Testis (tissue), 2 donors: ENCODE measurements around the gene RNF44.

Experiments used
- POLR2A ChIP-seq: fragments of 450-650 bp; IDR thresholded peaks from one replicate; pipeline ENCODE4 v1.6.1; 2017; ENCODE audit warnings: antibody characterized with exemption, mild to moderate bottlenecking, moderate library complexity
- TF ChIP-seq, protein P1 (sequence below), 3 experiments: fragments of 450-650 bp in 2 of 3; fragments of 200-600 bp in 1 of 3; sonication (generic) in 1 of 3; IDR thresholded peaks; one replicate each; pipeline ENCODE4 v1.5.1; 2016 to 2019; ENCODE audit warnings: antibody characterized with exemption in 3 of 3, mild to moderate bottlenecking in 2 of 3, moderate library complexity in 1 of 3

DNA sequence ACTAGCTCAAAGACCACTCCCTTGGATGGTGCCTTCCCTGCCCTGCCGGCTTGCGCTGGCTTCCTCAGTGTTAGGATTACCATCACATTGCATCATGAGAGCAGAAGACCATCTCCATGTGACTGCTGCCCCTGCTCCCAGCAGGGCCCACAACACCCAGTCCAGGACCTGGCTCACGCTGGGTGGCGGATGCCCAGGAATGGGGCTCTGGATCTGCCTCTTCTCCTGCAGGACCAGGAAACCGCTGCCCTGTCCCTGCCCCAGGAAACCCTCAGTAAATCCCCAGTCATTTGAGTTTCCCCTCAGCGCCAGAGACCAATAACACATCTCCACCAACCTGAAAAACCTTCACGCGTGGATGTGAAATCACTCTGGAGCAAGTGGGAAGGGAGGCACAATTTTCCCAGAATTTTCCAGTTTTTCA lies 3.3 kb upstream of the RNF44 start:
- TF ChIP-seq, protein P1, sequence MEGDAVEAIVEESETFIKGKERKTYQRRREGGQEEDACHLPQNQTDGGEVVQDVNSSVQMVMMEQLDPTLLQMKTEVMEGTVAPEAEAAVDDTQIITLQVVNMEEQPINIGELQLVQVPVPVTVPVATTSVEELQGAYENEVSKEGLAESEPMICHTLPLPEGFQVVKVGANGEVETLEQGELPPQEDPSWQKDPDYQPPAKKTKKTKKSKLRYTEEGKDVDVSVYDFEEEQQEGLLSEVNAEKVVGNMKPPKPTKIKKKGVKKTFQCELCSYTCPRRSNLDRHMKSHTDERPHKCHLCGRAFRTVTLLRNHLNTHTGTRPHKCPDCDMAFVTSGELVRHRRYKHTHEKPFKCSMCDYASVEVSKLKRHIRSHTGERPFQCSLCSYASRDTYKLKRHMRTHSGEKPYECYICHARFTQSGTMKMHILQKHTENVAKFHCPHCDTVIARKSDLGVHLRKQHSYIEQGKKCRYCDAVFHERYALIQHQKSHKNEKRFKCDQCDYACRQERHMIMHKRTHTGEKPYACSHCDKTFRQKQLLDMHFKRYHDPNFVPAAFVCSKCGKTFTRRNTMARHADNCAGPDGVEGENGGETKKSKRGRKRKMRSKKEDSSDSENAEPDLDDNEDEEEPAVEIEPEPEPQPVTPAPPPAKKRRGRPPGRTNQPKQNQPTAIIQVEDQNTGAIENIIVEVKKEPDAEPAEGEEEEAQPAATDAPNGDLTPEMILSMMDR (IDR thresholded peaks at IDR 0.05), result no peak
- TF ChIP-seq POLR2A, result no peak
